Uterus (tissue), 4 donors: Measurements from ENCODE around the gene PUM2. TPM values are rescaled to one million over a fixed set of nuclear protein-coding genes. Genes with fewer than 3 reads are reported as not detected.

Experiments
- DNase-seq, 2 donors: peaks; one replicate each; pipeline ENCODE4 v3.0.0-alpha.2; 2019 to 2020
- H3K27ac ChIP-seq, 2 donors: fragments of 200-600 bp; sonication (generic); 1 replicate in 1 of 2; 2 replicates in 1 of 2; pipeline ENCODE4 v1.5.1; 2016 to 2018
- H3K27me3 ChIP-seq, 2 donors: fragments of 200-600 bp; sonication (generic); one replicate each; pipeline ENCODE4 v1.5.1; 2018 to 2019; ENCODE audit warnings: control low read depth in 1 of 2
- H3K36me3 ChIP-seq, 2 donors: fragments of 200-600 bp; sonication (generic); one replicate each; pipeline ENCODE4 v1.5.1; 2019; ENCODE audit warnings: control low read depth in 1 of 2
- H3K4me1 ChIP-seq, 2 donors: fragments of 200-600 bp; sonication (generic); one replicate each; pipeline ENCODE4 v1.5.1; 2018 to 2019; ENCODE audit warnings: control low read depth in 1 of 2
- H3K4me3 ChIP-seq, 2 donors: fragments of 200-600 bp; sonication (generic); 1 replicate in 1 of 2; 2 replicates in 1 of 2; pipeline ENCODE4 v1.5.1; 2018 to 2019; ENCODE audit warnings: mild to moderate bottlenecking in 1 of 2
- H3K9me3 ChIP-seq, 2 donors: fragments of 200-600 bp; sonication (generic); one replicate each; pipeline ENCODE4 v1.5.1; 2019; ENCODE audit warnings: control low read depth in 1 of 2
- CTCF ChIP-seq, 4 experiments: fragments of 200-600 bp in 2 of 4; fragments of 450-650 bp in 2 of 4; sonication (generic) in 2 of 4; IDR thresholded peaks; one replicate each; pipeline ENCODE4 v1.5.1; 2016 to 2019; ENCODE audit warnings: antibody characterized with exemption in 4 of 4, mild to moderate bottlenecking in 2 of 4, moderate library complexity in 1 of 4
- POLR2A ChIP-seq, 2 donors: fragments of 450-650 bp; IDR thresholded peaks; one replicate each; pipeline ENCODE4 v1.6.1; 2016; ENCODE audit warnings: antibody characterized with exemption in 2 of 2, mild to moderate bottlenecking in 1 of 2, moderate library complexity in 1 of 2
- intact Hi-C: fragments of 100-400 bp; cut with DNase I; formaldehyde crosslinking; loops from one replicate; pipeline ENCODE4 v1.15.1; 2023; ENCODE audit warnings: low total_unique reads
- total RNA-seq, 4 donors: library from RNA; depleted of rRNA in 3 of 4; stranded (reverse); fragments of >200 nt in 3 of 4; gene quantifications; one replicate each; pipeline versions ENCODE4 v1.1.0 to v1.2.4, GENCODE V29; 2014 to 2023
- donor health status: DM: yes; HTN: yes; CAD: no.

PUM2 gene
- total RNA-seq, 4 donors from 2014 or later, result 51.0 to 138 (median 103) TPM

GRCh38 chr2:20359096-20359495 lies 8.5 kb upstream of the PUM2 start:
- no peaks in the 10 kb centered on the region for H3K4me1 ChIP-seq
- no peaks in the 10 kb centered on the region for H3K9me3 ChIP-seq
- no peaks in the 10 kb centered on the region for H3K36me3 ChIP-seq
- DNase-seq, result no peak
- intact Hi-C loops, result no loop called here
- no peak for TF ChIP-seq CTCF (IDR thresholded peaks at IDR 0.05)
- no peak for TF ChIP-seq POLR2A (IDR thresholded peaks at IDR 0.05)
- H3K4me3 ChIP-seq, result no peak overlapping the region
- H3K27me3 ChIP-seq, result no peaks in the 10 kb centered on the region
- no peak overlapping the region for H3K27ac ChIP-seq

GRCh38 chr2:20357638-20358389 lies 7.2 kb upstream of the PUM2 start:
- TF ChIP-seq POLR2A (IDR thresholded peaks at IDR 0.05), result no peak
- no peak for TF ChIP-seq CTCF (IDR thresholded peaks at IDR 0.05)
- no peak overlapping the region for H3K27ac ChIP-seq
- no peak for DNase-seq
- intact Hi-C loops, result no loop called here
- no peaks in the 10 kb centered on the region for H3K9me3 ChIP-seq
- no peaks in the 10 kb centered on the region for H3K27me3 ChIP-seq
- H3K4me1 ChIP-seq, result no peaks in the 10 kb centered on the region
- no peaks in the 10 kb centered on the region for H3K36me3 ChIP-seq
- H3K4me3 ChIP-seq, result no peak overlapping the region

- no peak overlapping the region for H3K27ac ChIP-seq
- DNase-seq, result no peak
- H3K27me3 ChIP-seq, result no peaks in the 10 kb centered on the region
- no peaks in the 10 kb centered on the region for H3K9me3 ChIP-seq
- no peaks in the 10 kb centered on the region for H3K4me1 ChIP-seq
- H3K4me3 ChIP-seq, result no peak overlapping the region
- no peak for TF ChIP-seq POLR2A (IDR thresholded peaks at IDR 0.05)
- TF ChIP-seq CTCF (IDR thresholded peaks at IDR 0.05), result no peak
- intact Hi-C loops, result no loop called here
- no peaks in the 10 kb centered on the region for H3K36me3 ChIP-seq
Observed at GRCh38 chr2:20356042-20356441, 5.4 kb upstream of the PUM2 start.

DNA sequence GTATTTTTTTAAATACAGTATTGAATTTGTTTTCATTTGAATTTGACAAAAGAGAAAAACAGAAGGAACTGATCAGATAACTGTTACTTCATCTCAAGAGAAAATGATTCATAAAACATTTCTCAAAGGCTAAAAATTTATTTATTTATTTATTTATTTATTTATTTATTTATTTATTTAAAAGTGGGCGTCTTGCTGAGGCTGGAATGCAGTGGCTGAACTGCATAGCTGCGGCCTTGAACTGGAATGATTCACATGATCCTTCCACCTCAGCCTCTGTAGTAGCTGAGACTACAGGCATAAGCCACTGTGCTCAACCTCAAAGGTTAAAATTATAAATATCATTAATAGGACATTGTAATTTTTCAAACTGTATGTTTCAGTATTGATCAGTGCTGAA lies 4.5 kb upstream of the PUM2 start:
- DNase-seq, result no peak
- no peaks in the 10 kb centered on the region for H3K36me3 ChIP-seq
- no peak overlapping the region for H3K4me3 ChIP-seq
- no peak overlapping the region for H3K27ac ChIP-seq
- TF ChIP-seq POLR2A (IDR thresholded peaks at IDR 0.05), result no peak
- no peak for TF ChIP-seq CTCF (IDR thresholded peaks at IDR 0.05)
- no peaks in the 10 kb centered on the region for H3K9me3 ChIP-seq
- intact Hi-C loops, result no loop called here
- H3K27me3 ChIP-seq, result no peaks in the 10 kb centered on the region
- H3K4me1 ChIP-seq, result no peaks in the 10 kb centered on the region

DNA sequence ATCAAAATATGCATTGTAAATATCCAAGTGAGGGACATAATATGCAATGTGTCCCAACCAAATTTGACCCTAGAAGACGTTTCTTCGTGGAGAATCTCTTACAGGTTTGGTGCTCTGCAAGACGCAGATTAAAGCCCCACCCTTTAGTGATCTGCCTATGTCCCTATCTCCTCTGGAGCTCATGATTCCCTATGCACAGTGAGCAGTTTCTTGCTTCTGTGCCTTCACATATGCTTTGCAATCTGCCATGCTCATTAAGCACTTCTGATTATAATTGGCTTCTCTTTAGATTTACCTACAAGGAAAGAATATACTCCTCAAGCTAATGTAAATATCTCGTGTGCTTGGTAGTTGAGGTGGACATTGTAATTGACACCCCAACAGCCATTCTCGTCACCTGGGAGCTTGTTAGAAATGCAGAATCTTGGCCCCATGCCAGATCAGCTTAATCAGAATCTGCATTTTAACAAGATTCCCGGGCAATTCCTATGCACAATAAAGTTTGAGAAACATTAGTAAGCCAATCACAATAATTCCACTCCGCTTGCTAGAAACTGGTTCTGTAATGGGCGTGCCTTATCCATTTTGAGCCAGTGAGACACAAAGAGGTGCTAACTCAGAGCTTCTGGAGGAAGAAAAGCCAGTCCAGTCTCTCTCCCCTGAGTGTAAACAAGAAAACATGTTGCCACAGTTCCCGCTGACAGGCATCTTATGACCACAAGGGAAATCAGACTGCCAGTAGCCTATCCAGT lies 2.8 kb upstream of the PUM2 start:
- Histone ChIP-seq H3K27me3 (no peaks in the 10 kb centered on the region), H3K27ac (no peak overlapping the region), H3K4me3 (no peak overlapping the region), H3K9me3 (no peaks in the 10 kb centered on the region), H3K4me1 (no peaks in the 10 kb centered on the region), H3K36me3 (no peaks in the 10 kb centered on the region)
- intact Hi-C loops, result no loop called here
- TF ChIP-seq CTCF (IDR thresholded peaks at IDR 0.05) (no peak), POLR2A (IDR thresholded peaks at IDR 0.05) (no peak)
- no peak for DNase-seq
